ENCODE measurements around the gene NFIX. TPM values are rescaled to one million over a fixed set of nuclear protein-coding genes. Genes with fewer than 3 reads are reported as not detected.

NFIX gene
- total RNA-seq, 4 donors from 2014 or later = 27.4 to 381 (median 78.4) TPM

DNA sequence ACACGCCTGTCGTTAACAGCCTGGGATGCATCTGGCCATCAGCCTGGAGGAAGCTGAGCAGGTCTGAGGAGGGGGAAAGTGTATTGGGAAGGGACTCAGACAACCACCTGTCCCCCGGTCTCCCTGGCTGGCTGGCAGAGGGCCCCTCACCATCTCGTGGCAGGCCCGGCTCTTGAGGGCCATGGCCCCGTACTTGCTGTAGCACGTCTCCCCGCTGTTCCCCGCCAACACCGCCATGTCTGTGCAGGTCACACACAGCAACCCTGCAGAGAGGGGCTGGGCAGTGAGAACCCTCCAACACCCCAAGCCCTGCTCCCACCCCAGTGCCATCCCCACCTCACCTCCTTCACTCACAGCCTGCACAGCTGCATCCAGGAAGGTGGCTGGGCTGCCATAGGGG is 117.3 kb downstream of the NFIX start:
- Histone ChIP-seq H3K36me3 (no peaks in the 10 kb centered on the region), H3K27ac (no peak overlapping the region), H3K27me3 (no peaks in the 10 kb centered on the region), H3K4me1 (peaks cover 0 to 12% of the 10 kb centered on the region in 2 donors), H3K9me3 (no peaks in the 10 kb centered on the region), H3K4me3 (no peak overlapping the region)
- DNase-seq = no peak
- intact Hi-C loops (cut with DNase I; ENCODE audit: low total_unique reads) = no loop called here
- TF ChIP-seq POLR2A (IDR thresholded peaks at IDR 0.05) = no peak
- no peak for TF ChIP-seq CTCF (IDR thresholded peaks at IDR 0.05)

DNA sequence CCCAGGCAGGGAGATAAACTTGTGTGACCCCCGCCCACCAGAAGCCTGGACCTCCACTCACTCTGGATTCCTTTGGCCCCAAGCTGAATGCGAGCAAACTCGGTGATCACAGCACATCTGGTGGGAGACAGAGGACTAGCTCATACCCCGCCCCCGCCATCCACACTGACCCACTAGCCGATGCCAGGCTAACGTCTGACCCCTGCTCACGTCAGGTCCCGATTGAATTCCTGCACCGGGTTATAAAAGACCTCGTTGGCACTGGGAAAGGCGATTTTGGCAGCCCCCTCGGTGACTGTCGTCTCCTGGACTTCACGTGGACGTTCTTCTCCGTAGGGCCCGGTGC is 120.6 kb downstream of the NFIX start:
- Histone ChIP-seq H3K27me3 (no peaks in the 10 kb centered on the region), H3K4me1 (peaks cover 0 to 26% of the 10 kb centered on the region in 2 donors)
- intact Hi-C loops (cut with DNase I; ENCODE audit: low total_unique reads) = no loop called here

DNA sequence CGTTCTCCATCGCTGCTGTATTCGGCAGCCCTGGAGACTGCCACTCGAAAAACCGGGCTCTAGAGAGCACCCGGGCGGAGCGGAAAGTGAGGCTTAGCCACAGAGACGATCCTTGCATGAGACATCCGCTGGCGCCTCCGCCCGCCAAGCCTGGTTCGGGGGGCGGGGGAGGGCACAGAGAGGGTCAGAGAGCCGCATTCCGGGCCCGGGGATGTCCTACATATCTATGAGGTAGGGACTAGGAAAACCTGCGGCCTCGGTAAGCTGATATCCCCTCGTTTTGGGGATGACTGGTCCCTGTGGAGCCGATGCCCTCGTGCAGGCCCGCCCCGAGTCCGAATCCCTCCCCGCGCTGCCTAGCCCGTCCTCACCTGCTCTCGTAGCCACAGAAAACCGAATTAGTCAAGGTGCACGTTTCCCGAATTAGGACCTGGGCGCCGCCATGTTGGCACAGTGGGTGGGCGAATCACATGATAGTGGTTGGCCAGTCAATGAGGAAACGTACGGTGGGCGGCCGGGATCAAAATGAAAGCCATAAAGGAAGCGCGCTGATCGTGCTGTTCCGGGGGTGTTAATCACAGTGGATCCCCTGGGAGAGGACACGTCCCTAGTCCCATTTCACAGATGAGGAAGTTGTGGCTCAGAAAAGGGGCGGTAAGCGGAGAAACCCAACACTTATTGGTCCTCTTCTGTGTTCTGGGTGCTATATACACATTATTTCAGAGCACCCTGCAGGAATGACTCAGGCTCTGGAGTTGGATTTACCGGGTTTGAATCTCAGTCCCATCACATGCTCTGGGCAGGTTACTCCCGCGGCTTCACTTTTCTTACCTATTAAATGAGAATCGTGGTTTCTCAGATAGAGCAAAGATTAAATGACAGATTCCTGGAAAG is 121.3 kb downstream of the NFIX start, which contains the start of gene TRMT1:
TSS of gene TRMT1 (minus strand) at position 459 of the 894 bp plus-strand sequence. CDS start at position 118, 341 bp downstream.
- intact Hi-C loops (cut with DNase I; ENCODE audit: low total_unique reads) = no loop called here

More for the DNA sequence above, 120.6 kb downstream of the NFIX start:
- no peaks in the 10 kb centered on the region for H3K36me3 ChIP-seq
- peak overlapping the region; percentile 61 to 75 for H3K27ac ChIP-seq
- no peak for TF ChIP-seq POLR2A (IDR thresholded peaks at IDR 0.05)
- no peak for TF ChIP-seq CTCF (IDR thresholded peaks at IDR 0.05)
- no peaks in the 10 kb centered on the region for H3K9me3 ChIP-seq
- no peak for DNase-seq
- H3K4me3 ChIP-seq = peak overlapping the region; percentile 74 to 97

GRCh38 chr19:13117176-13117771 is 122.0 kb downstream of the NFIX start:
- Histone ChIP-seq H3K27ac (peak overlapping the region; percentile 61 to 75), H3K4me3 (peak overlapping the region; percentile 74 to 97), H3K27me3 (no peaks in the 10 kb centered on the region), H3K9me3 (no peaks in the 10 kb centered on the region), H3K36me3 (no peaks in the 10 kb centered on the region), H3K4me1 (peaks cover 0 to 26% of the 10 kb centered on the region in 2 donors)
- intact Hi-C loops (cut with DNase I; ENCODE audit: low total_unique reads) = no loop called here
- no peak for DNase-seq
- TF ChIP-seq POLR2A (IDR thresholded peaks at IDR 0.05) = no peak
- no peak for TF ChIP-seq CTCF (IDR thresholded peaks at IDR 0.05)

More for the DNA sequence above, 121.3 kb downstream of the NFIX start, which contains the start of gene TRMT1:
- peak within 1 kb of the TSS; percentile 74 to 97 for H3K4me3 ChIP-seq
- no peak for TF ChIP-seq CTCF (IDR thresholded peaks at IDR 0.05)
- no peak for TF ChIP-seq POLR2A (IDR thresholded peaks at IDR 0.05)
- no peaks in the 10 kb centered on the region for H3K9me3 ChIP-seq
- H3K27ac ChIP-seq = peak within 1 kb of the TSS; percentile 61 to 75
- no peaks in the 10 kb centered on the region for H3K36me3 ChIP-seq
- peak; percentile 89 to 92 for DNase-seq
- H3K27me3 ChIP-seq = no peaks in the 10 kb centered on the region
- peaks cover 0 to 26% of the 10 kb centered on the region in 2 donors for H3K4me1 ChIP-seq
